CD1c-positive myeloid dendritic cell (primary cell): ENCODE data around the gene INPP4A.
A peak's percentile ranks its signal among the peaks of the same experiment; 100 is the strongest.

ENCODE experiments used
- DNase-seq: peaks from one replicate; pipeline ENCODE4 v3.0.0-alpha.2; 2016; ENCODE audit errors: extremely low spot score

Gene INPP4A

GRCh38 chr2:98637401-98638147 is 192.9 kb downstream of the INPP4A start:
- peak; percentile 8 for DNase-seq

GRCh38 chr2:98643496-98644100 is 198.9 kb downstream of the INPP4A start:
- no peak for DNase-seq
